HepG2 (cell line): Measurements from ENCODE around the gene STK39. TPM values are rescaled to one million over a fixed set of nuclear protein-coding genes. Genes with fewer than 3 reads are reported as not detected.

ENCODE experiments used
- MYNN ChIP-seq: sonication (generic); formaldehyde crosslinking; IDR thresholded peaks from 2 replicates; pipeline ENCODE4 v1.4.0; 2020; ENCODE audit warnings: mild to moderate bottlenecking, low read depth, missing genetic modification reagents
- NFE2 ChIP-seq: sonication (generic); formaldehyde crosslinking; IDR thresholded peaks from 2 replicates; pipeline ENCODE4 v1.4.0; 2020; ENCODE audit warnings: missing genetic modification reagents
- RAD51 ChIP-seq: fragments of 450-650 bp; IDR thresholded peaks from 2 replicates; pipeline ENCODE4 v1.6.1; 2016; ENCODE audit warnings: borderline replicate concordance
- SETDB1 ChIP-seq: sonication (generic); formaldehyde crosslinking; IDR thresholded peaks from 2 replicates; pipeline ENCODE4 v1.5.1; 2020; ENCODE audit warnings: missing genetic modification reagents, mild to moderate bottlenecking, borderline replicate concordance
- SMARCE1 ChIP-seq: fragments of 450-650 bp; IDR thresholded peaks from 2 replicates; pipeline ENCODE4 v1.6.1; 2017; ENCODE audit warnings: borderline replicate concordance
- YEATS2 ChIP-seq: sonication (generic); formaldehyde crosslinking; IDR thresholded peaks from 2 replicates; pipeline ENCODE4 v1.4.0; 2020; ENCODE audit warnings: missing genetic modification reagents, borderline replicate concordance
- ZKSCAN1 ChIP-seq: fragments of 150-350 bp; IDR thresholded peaks from 2 replicates; pipeline ENCODE4 v1.6.1; 2014; ENCODE audit warnings: low read length
- ZNF367 ChIP-seq: sonication (generic); formaldehyde crosslinking; IDR thresholded peaks from 2 replicates; pipeline ENCODE4 v1.4.0; 2020; ENCODE audit warnings: missing genetic modification reagents, borderline replicate concordance
- ZNF7 ChIP-seq: IDR thresholded peaks from 2 replicates; pipeline ENCODE4 v1.6.1; 2016; ENCODE audit warnings: missing biosample characterization, missing genetic modification reagents
- ZNF780A ChIP-seq: sonication (generic); formaldehyde crosslinking; IDR thresholded peaks from 2 replicates; pipeline ENCODE4 v1.8.0; 2022; ENCODE audit warnings: mild to moderate bottlenecking, missing genetic modification reagents, moderate library complexity
- polyA plus RNA-seq, 8 experiments: library from polyadenylated mRNA; depleted of rRNA in 3 of 8; stranded (reverse) in 7 of 8; unstranded in 1 of 8; fragments of >200 nt; fragmentation: Illumina TruSeq in 4 of 8; extraction: Trizol in 4 of 8; gene quantifications; 2 replicates each; pipeline versions ENCODE4 v1.2.1 to v1.2.3, GENCODE V29; 2011 to 2016; ENCODE audit warnings: low read depth in 4 of 8, missing spikeins in 1 of 8, mixed read lengths in 1 of 8; ENCODE audit not compliant: insufficient read depth in 1 of 8
- total RNA-seq, 5 experiments: library from RNA; depleted of rRNA; stranded (reverse); fragments of >200 nt; fragmentation: Illumina TruSeq; extraction: Trizol; gene quantifications; 2 replicates each; pipeline ENCODE4 v1.2.3, GENCODE V29; 2016; ENCODE audit warnings: low read depth in 1 of 5
- TF ChIP-seq, protein P1 (sequence below): sonication (generic); formaldehyde crosslinking; IDR thresholded peaks from 2 replicates; pipeline ENCODE4 v1.9.0; 2022; ENCODE audit warnings: low read depth, missing genetic modification reagents
- TF ChIP-seq, protein P2 (sequence below): sonication (generic); formaldehyde crosslinking; conservative IDR thresholded peaks from 2 replicates; pipeline ENCODE4 v1.5.0; 2020; ENCODE audit warnings: missing genetic modification reagents
- TF ChIP-seq, protein P3 (sequence below): sonication (generic); formaldehyde crosslinking; IDR thresholded peaks from 2 replicates; pipeline ENCODE4 v1.9.0; 2021; ENCODE audit warnings: missing genetic modification reagents, mild to moderate bottlenecking, borderline replicate concordance

The STK39 gene
- total and polyA plus RNA-seq, 2 of the 13 experiments (the other 11 are each of a cell fraction or from before 2014, with no cell fraction given): 27.3 to 38.4 TPM

DNA sequence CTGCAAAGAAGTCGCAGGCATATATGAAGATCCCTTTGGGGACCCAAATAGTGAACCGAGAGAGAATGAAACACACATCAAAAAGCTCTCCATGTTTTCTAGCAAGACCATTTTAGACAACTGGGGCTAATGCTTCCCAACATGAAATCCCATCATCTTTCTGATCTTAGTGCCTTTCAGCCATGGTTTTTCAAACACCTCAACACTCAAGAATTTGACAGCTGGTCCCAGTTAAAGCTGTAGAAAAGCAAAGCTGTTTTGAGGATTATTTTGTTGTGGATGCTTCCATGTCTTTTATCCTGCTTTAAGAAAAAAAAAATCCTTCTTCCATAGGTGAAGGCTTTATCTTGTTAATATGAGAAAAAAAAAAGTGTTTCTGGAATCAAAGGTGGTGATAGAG lies 259.1 kb downstream of the STK39 start (continued):
- TF ChIP-seq, protein P1, sequence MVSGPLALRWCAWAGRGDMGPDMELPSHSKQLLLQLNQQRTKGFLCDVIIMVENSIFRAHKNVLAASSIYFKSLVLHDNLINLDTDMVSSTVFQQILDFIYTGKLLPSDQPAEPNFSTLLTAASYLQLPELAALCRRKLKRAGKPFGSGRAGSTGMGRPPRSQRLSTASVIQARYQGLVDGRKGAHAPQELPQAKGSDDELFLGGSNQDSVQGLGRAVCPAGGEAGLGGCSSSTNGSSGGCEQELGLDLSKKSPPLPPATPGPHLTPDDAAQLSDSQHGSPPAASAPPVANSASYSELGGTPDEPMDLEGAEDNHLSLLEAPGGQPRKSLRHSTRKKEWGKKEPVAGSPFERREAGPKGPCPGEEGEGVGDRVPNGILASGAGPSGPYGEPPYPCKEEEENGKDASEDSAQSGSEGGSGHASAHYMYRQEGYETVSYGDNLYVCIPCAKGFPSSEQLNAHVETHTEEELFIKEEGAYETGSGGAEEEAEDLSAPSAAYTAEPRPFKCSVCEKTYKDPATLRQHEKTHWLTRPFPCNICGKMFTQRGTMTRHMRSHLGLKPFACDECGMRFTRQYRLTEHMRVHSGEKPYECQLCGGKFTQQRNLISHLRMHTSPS: no peak
- no peak for TF ChIP-seq SMARCE1
- TF ChIP-seq, protein P2, sequence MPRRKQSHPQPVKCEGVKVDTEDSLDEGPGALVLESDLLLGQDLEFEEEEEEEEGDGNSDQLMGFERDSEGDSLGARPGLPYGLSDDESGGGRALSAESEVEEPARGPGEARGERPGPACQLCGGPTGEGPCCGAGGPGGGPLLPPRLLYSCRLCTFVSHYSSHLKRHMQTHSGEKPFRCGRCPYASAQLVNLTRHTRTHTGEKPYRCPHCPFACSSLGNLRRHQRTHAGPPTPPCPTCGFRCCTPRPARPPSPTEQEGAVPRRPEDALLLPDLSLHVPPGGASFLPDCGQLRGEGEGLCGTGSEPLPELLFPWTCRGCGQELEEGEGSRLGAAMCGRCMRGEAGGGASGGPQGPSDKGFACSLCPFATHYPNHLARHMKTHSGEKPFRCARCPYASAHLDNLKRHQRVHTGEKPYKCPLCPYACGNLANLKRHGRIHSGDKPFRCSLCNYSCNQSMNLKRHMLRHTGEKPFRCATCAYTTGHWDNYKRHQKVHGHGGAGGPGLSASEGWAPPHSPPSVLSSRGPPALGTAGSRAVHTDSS (CRISPR knock-in tag): no peak
- no peak for TF ChIP-seq ZKSCAN1
- TF ChIP-seq RAD51: no peak
- TF ChIP-seq NFE2 (CRISPR knock-in tag): no peak
- TF ChIP-seq ZNF7 (CRISPR knock-in tag): no peak
- TF ChIP-seq, protein P3, sequence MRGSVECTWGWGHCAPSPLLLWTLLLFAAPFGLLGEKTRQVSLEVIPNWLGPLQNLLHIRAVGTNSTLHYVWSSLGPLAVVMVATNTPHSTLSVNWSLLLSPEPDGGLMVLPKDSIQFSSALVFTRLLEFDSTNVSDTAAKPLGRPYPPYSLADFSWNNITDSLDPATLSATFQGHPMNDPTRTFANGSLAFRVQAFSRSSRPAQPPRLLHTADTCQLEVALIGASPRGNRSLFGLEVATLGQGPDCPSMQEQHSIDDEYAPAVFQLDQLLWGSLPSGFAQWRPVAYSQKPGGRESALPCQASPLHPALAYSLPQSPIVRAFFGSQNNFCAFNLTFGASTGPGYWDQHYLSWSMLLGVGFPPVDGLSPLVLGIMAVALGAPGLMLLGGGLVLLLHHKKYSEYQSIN (CRISPR knock-in tag): no peak
- no peak for TF ChIP-seq ZNF780A
- TF ChIP-seq SETDB1: no peak
- no peak for TF ChIP-seq MYNN (CRISPR knock-in tag)
- no peak for TF ChIP-seq ZNF367 (CRISPR knock-in tag)
- no peak for TF ChIP-seq YEATS2 (CRISPR knock-in tag)
